Smooth muscle cell (in vitro differentiated cells): Measurements from ENCODE around the gene FSCN2. TPM values are rescaled to one million over a fixed set of nuclear protein-coding genes. Genes with fewer than 3 reads are reported as not detected.
A peak's percentile ranks its signal among the peaks of the same experiment; 100 is the strongest.

ENCODE experiments used
- DNase-seq: peaks from one replicate; lab custom pipeline; 2025; ENCODE audit not compliant: unreplicated experiment; lab: John Stamatoyannopoulos, UW
- H2AFZ ChIP-seq: fragments of 200-600 bp; sonication (generic); 2 replicates; pipeline ENCODE4 v1.6.0; 2016; ENCODE audit warnings: antibody characterized with exemption, low read depth, mild to moderate bottlenecking
- H3F3A ChIP-seq: fragments of 200-600 bp; sonication (generic); 2 replicates; pipeline ENCODE4 v1.6.0; 2017; ENCODE audit warnings: antibody characterized with exemption, low read depth
- H3K27ac ChIP-seq: fragments of 200-600 bp; sonication (generic); 2 replicates; pipeline ENCODE4 v1.5.1; 2016; ENCODE audit warnings: low read depth, mild to moderate bottlenecking
- H3K27me3 ChIP-seq: fragments of 200-600 bp; sonication (generic); 2 replicates; pipeline ENCODE4 v1.6.1; 2016; ENCODE audit warnings: low read depth, mild to moderate bottlenecking
- H3K36me3 ChIP-seq: fragments of 200-600 bp; sonication (generic); 2 replicates; pipeline ENCODE4 v1.5.1; 2016; ENCODE audit warnings: low read depth
- H3K4me1 ChIP-seq: fragments of 200-600 bp; sonication (generic); 2 replicates; pipeline ENCODE4 v1.5.1; 2016; ENCODE audit warnings: low read depth
- H3K4me2 ChIP-seq: fragments of 200-600 bp; sonication (generic); 2 replicates; pipeline ENCODE4 v1.6.0; 2016; ENCODE audit warnings: mild to moderate bottlenecking
- H3K4me3 ChIP-seq: fragments of 200-600 bp; sonication (generic); 2 replicates; pipeline ENCODE4 v1.5.1; 2016; ENCODE audit warnings: mild to moderate bottlenecking
- H3K79me2 ChIP-seq: fragments of 200-600 bp; sonication (generic); 2 replicates; pipeline ENCODE4 v1.6.0; 2016; ENCODE audit warnings: low read depth, mild to moderate bottlenecking
- H3K9ac ChIP-seq: fragments of 200-600 bp; sonication (generic); 2 replicates; pipeline ENCODE4 v1.6.0; 2016; ENCODE audit warnings: low read depth
- H3K9me3 ChIP-seq: fragments of 200-600 bp; sonication (generic); replicated peaks from 2 replicates; pipeline ENCODE4 v1.5.1; 2016; ENCODE audit warnings: low read depth
- H4K20me1 ChIP-seq: fragments of 200-600 bp; sonication (generic); 2 replicates; pipeline ENCODE4 v1.6.0; 2016; ENCODE audit warnings: low read depth
- WGBS: methylation state at CpG from one replicate; pipeline ENCODE4 v1.1.7; 2016; ENCODE audit warnings: low lambda C conversion rate; 5-methylcytosine and 5-hydroxymethylcytosine counted together
- polyA plus RNA-seq: library from polyadenylated mRNA; unstranded; fragments of >200 nt; fragmentation: Nextera tagmentation; extraction: Ambion mirVana; gene quantifications from 2 replicates; pipeline ENCODE4 v1.2.1, GENCODE V29; 2016
- total RNA-seq: library from RNA; depleted of rRNA; stranded (reverse); fragments of >200 nt; gene quantifications from 2 replicates; pipeline ENCODE4 v1.2.3, GENCODE V29; 2014
- TF ChIP-seq, protein P1 (sequence below): fragments of 200-600 bp; sonication (generic); IDR thresholded peaks from 2 replicates; pipeline ENCODE4 v1.5.1; 2017; ENCODE audit warnings: borderline replicate concordance, mild to moderate bottlenecking, antibody characterized with exemption; ENCODE audit not compliant: insufficient read depth, poor library complexity, severe bottlenecking

Gene FSCN2
- total and polyA plus RNA-seq, 2 experiments from 2014 or later = 0.63 to 0.72 TPM

DNA sequence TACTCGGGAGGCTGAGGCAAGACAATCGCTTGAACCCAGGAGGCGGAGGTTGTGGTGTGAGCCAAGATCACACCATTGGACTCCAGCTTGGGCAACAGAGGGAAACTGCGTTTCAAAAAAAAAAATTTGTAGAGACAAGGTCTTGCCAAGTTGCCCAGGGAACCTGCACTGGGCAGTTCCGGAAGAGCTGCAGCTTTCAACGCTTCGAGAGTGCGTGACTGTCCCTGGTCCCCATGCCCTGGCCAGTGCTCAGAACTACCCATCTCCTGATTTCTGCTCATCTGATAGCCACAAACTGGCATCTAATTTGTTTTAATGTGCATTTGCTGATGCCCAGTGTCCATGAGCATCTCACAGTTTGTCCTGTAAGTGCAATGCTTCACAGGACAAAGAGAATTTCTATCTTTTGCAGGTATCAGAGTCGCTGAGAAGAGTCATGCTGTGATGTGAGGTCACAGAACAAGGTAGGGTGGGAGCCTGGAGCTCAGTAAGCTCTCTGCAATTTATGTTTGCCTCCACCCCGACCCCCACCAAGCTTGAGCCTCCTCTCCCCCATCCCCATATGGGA, 19.5 kb upstream of the FSCN2 start:
- peaks cover 3% of the 10 kb centered on the region for H3K36me3 ChIP-seq
- H3K4me1 ChIP-seq = peaks cover 10% of the 10 kb centered on the region
- WGBS = 62% methylated on average over 10 of the region's 10 CpGs
- no peaks in the 10 kb centered on the region for H3K9me3 ChIP-seq
- H3F3A ChIP-seq = peaks cover 43% of the 10 kb centered on the region
- peak overlapping the region; percentile 96 for H3K4me3 ChIP-seq
- no peaks in the 10 kb centered on the region for H3K27me3 ChIP-seq
- no peak overlapping the region for H2AFZ ChIP-seq
- peaks cover 38% of the 10 kb centered on the region for H3K79me2 ChIP-seq
- H3K4me2 ChIP-seq = peak overlapping the region; percentile 95
- DNase-seq = no peak
- TF ChIP-seq, protein P1, sequence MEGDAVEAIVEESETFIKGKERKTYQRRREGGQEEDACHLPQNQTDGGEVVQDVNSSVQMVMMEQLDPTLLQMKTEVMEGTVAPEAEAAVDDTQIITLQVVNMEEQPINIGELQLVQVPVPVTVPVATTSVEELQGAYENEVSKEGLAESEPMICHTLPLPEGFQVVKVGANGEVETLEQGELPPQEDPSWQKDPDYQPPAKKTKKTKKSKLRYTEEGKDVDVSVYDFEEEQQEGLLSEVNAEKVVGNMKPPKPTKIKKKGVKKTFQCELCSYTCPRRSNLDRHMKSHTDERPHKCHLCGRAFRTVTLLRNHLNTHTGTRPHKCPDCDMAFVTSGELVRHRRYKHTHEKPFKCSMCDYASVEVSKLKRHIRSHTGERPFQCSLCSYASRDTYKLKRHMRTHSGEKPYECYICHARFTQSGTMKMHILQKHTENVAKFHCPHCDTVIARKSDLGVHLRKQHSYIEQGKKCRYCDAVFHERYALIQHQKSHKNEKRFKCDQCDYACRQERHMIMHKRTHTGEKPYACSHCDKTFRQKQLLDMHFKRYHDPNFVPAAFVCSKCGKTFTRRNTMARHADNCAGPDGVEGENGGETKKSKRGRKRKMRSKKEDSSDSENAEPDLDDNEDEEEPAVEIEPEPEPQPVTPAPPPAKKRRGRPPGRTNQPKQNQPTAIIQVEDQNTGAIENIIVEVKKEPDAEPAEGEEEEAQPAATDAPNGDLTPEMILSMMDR = no peak
- H3K9ac ChIP-seq = no peak overlapping the region
- peaks cover 60% of the 10 kb centered on the region for H4K20me1 ChIP-seq
- H3K27ac ChIP-seq = peak overlapping the region; percentile 65

DNA sequence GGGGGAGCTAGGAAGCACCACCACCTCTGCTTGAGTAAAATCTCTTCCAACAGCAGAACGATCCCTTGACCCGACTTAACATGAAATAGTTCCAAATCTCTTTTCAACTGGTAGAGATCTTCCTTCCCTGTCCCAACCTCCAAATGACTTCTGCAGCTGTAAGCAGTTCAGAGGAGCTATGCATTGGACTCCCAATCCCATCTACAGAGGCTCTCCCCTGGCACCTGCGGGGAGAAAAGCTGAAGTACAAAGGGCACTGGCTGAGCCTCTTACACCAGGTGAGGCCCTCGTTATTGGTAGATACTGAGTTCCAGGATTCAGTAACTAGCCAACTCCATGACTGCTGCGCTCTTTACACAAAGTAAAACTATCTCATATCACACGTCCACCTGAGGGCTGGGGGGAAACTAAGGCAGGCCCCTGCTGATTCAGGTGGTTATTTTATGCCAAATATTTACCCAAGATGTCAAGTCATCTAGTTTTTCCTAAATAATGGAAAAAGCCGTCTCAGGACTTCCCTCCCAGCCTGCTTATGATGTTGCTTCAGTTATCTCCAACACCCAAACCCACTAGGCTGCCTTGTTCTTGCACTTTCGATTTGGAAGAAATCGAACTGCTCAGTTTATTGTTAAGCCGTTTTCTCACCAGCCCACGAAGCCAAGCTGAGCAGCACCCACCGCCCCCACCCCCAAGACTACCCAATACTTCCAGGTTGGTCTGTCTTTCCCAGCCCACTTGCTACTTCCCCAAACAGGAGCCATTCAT, 18.8 kb upstream of the FSCN2 start:
- H3K4me2 ChIP-seq = peak overlapping the region; percentile 95
- H3F3A ChIP-seq = peaks cover 48% of the 10 kb centered on the region
- no peaks in the 10 kb centered on the region for H3K9me3 ChIP-seq
- H3K27ac ChIP-seq = peak overlapping the region; percentile 65
- TF ChIP-seq, protein P1 = no peak
- H3K4me3 ChIP-seq = peak overlapping the region; percentile 96
- peaks cover 10% of the 10 kb centered on the region for H3K4me1 ChIP-seq
- no peaks in the 10 kb centered on the region for H3K27me3 ChIP-seq
- peaks cover 3% of the 10 kb centered on the region for H3K36me3 ChIP-seq
- WGBS = 35% methylated on average over 11 of the region's 12 CpGs
- H3K79me2 ChIP-seq = peaks cover 38% of the 10 kb centered on the region
- no peak for DNase-seq
- H4K20me1 ChIP-seq = peaks cover 60% of the 10 kb centered on the region
- H2AFZ ChIP-seq = no peak overlapping the region
- H3K9ac ChIP-seq = peak overlapping the region; percentile 52

DNA sequence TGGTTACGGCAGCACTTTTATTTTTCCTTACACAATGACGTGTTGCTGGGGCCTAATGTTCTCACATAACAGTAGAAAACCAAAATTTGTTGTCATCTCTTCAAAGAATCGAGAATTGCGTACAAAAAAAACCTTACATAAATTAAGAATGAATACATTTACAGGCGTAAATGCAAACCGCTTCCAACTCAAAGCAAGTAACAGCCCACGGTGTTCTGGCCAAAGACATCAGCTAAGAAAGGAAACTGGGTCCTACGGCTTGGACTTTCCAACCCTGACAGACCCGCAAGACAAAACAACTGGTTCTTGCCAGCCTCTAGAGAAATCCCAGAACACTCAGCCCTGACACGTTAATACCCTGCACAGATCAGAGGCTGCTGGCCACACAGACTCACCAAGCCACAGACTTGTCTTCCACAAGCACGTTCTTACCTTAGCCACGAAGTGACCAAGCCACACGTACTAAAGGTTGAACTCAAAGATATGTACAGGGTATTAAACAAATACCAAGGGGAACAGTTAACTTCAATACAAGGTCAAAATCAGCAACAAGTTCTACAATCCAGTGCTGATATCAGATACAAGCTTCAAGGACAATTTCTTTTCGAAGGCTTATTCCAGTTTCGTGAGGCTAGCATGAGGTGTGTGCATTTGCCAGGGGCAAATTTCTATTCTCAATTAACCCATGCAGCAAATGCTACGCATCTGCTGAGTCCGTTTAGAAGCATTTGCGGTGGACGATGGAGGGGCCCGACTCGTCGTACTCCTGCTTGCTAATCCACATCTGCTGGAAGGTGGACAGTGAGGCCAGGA, 18.0 kb upstream of the FSCN2 start:
- no peaks in the 10 kb centered on the region for H3K9me3 ChIP-seq
- 8% methylated on average over 22 of the region's 22 CpGs for WGBS
- peak overlapping the region; percentile 65 for H3K27ac ChIP-seq
- peak overlapping the region; percentile 96 for H3K4me3 ChIP-seq
- H3K79me2 ChIP-seq = peaks cover 39% of the 10 kb centered on the region
- H2AFZ ChIP-seq = no peak overlapping the region
- TF ChIP-seq, protein P1 = no peak
- no peaks in the 10 kb centered on the region for H3K27me3 ChIP-seq
- H3K4me2 ChIP-seq = peak overlapping the region; percentile 95
- DNase-seq = no peak
- H3F3A ChIP-seq = peaks cover 50% of the 10 kb centered on the region
- peak overlapping the region; percentile 52 for H3K9ac ChIP-seq
- peaks cover 3% of the 10 kb centered on the region for H3K36me3 ChIP-seq
- H3K4me1 ChIP-seq = peaks cover 11% of the 10 kb centered on the region
- H4K20me1 ChIP-seq = peaks cover 60% of the 10 kb centered on the region
